Subcutaneous adipose tissue (tissue), 4 donors: ENCODE results near the gene PIH1D1. TPM values are rescaled to one million over a fixed set of nuclear protein-coding genes. Genes with fewer than 3 reads are reported as not detected.

Experiments used
- CTCF ChIP-seq: fragments of 450-650 bp; IDR thresholded peaks from one replicate; pipeline ENCODE4 v1.5.1; 2016; ENCODE audit warnings: low read depth, mild to moderate bottlenecking, control low read depth, antibody characterized with exemption, moderate library complexity
- total RNA-seq, 4 donors: library from RNA; depleted of rRNA; stranded (reverse); fragments of >200 nt; gene quantifications; one replicate each; pipeline ENCODE4 v1.1.0, GENCODE V29; 2016

The PIH1D1 gene
- total RNA-seq, 4 donors from 2014 or later = 53.3 to 99.7 (median 83.2) TPM

- no peak for TF ChIP-seq CTCF
Observed at GRCh38 chr19:49441210-49441959, 10.2 kb downstream of the PIH1D1 start, which contains the start of gene SLC17A7. TSS of gene SLC17A7 (minus strand) at chr19:49441527. CDS start at chr19:49441379, 148 bp downstream.

GRCh38 chr19:49440439-49441209, 11.0 kb downstream of the PIH1D1 start:
- TF ChIP-seq CTCF = no peak

- TF ChIP-seq CTCF = no peak
Observed at GRCh38 chr19:49439836-49440235, 11.8 kb downstream of the PIH1D1 start.

- TF ChIP-seq CTCF = no peak
Observed at GRCh38 chr19:49438261-49438660, 13.4 kb downstream of the PIH1D1 start.

GRCh38 chr19:49437231-49437630, 14.4 kb downstream of the PIH1D1 start:
- TF ChIP-seq CTCF = no peak

- no peak for TF ChIP-seq CTCF
Observed at GRCh38 chr19:49436381-49437017, 15.1 kb downstream of the PIH1D1 start.

- no peak for TF ChIP-seq CTCF
Observed at GRCh38 chr19:49435670-49436069, 15.9 kb downstream of the PIH1D1 start.
